Stromal cell of bone marrow (primary cell): Measurements from ENCODE around the gene UGT1A6.
"Not testable (repeated sequence)": the region's sequence is repeated elsewhere in the genome, so short reads cannot be mapped to it uniquely, and the experiment has no call there.

Source experiments
- DNase-seq: peaks from one replicate; pipeline ENCODE4 v3.0.0-alpha.2; 2012; ENCODE audit warnings: low read depth

Gene UGT1A6

DNA sequence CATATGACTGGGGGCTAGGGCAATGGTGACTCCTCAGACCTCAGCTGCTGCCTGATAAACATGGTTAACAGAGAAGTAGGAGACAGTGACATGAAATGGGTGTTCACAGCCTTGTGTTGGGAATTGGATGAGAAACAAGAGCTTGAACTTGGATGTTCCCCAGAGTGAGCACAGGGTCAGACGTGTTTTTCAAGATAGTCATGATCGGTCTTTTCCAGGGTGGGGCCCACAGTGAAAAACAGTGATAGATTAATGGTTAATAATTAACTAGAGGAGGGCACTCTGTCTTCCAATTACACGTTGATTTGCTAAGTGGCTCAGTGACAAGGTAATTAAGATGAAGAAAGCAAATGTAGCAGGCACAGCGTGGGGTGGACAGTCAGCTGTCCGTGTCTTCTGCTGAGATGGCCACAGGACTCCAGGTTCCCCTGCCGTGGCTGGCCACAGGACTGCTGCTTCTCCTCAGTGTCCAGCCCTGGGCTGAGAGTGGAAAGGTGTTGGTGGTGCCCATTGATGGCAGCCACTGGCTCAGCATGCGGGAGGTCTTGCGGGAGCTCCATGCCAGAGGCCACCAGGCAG is 36.1 kb downstream of the UGT1A6 start, which contains the start of gene UGT1A3:
TSS of gene UGT1A3 (plus strand) at position 320 of the 579 bp plus-strand sequence. CDS start at position 405, 85 bp downstream.
- DNase-seq, result no peak

DNA sequence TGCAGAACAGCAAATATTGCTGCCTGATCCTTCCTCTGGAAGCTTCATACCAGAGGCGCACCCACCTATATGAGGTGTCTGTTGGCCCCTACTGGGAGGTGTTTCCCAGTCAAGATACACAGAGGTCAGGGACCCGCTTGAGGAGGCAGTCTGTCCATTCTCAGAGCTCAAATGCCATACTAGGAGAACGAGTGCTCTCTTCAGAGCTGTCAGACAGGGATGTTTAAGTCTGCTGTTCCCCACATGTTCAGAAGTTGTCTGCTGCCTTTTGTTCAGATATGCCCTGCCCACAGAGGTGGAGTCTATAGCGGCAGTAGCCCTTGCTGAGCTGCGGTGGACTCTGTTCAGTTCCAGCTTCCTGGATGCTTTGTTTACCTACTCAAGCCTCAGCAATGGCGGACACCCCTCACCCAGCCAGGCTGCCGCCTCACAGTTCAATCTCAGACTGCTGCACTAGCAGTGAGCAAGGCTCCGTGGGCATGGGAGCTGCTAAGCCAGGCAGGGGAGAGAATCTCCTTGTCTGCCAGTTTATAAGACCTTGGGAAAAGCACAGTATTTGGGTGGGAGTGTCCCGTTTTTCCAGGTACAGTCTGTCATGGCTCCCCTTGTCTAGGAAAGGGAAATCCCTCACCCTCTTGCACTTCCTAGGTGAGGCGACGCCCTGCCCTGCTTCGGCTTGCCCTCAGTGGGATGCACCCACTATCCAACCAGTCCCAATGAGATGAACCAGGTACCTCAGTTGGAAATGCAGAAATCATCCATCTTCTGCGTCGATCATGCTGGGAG is 44.4 kb downstream of the UGT1A6 start:
- DNase-seq, result not testable (repeated sequence)

DNA sequence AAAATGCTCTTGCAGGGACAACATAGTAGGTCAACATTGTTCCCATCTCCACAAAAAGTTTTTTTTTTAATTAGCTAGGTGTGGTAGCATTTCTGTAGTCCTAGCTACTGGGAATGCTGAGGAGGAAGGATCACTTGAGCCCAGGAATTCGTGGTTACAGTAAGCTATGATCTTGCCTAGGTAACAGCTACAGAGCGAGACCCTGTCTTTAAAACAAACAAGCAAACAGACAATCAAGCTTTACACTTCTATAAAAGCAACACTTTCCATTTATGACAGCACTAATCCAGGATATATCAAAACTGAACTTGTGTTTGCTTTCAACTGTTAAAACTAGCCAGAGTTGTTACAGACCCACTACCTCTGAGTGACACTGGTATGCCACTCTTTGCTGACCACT is 48.2 kb downstream of the UGT1A6 start:
- no peak for DNase-seq

DNA sequence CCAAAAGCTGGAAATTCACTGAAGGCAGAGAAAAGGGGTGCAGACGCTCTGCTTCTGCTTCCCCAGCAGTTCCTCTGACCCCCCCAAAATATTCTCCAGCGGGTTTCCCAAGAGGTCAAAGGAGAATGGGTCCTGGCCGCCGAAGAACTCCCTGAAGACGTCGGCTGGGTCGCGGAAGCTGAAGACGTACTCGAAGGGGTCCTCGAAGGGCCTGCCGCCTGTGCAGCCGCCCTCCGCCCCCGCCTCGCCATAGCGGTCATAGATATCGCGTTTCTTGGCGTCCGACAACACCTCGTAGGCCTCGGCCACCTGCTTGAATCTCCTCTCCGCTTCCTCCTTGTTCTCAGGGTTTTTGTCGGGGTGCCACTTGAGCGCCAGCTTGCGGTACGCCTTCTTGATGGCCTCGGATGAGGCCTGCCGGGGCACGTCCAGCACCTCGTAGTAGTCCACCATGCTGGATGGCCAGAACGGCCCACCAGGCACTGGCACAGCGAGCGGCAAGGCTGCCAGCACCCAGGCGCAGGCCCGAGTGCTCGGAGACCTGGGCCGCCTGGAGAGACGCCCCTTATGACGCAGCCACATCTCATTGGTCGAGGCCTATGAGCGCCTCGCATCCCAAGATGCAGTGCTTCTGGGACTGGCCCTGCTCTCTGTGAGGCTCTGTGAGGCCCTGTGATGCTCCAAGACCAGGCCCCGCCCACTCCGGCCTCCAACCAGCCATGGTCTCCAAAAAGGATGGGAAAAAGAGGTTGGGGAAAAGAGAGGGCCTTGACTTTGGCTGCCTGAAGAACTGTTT is 51.0 kb downstream of the UGT1A6 start:
- DNase-seq, result no peak

DNA sequence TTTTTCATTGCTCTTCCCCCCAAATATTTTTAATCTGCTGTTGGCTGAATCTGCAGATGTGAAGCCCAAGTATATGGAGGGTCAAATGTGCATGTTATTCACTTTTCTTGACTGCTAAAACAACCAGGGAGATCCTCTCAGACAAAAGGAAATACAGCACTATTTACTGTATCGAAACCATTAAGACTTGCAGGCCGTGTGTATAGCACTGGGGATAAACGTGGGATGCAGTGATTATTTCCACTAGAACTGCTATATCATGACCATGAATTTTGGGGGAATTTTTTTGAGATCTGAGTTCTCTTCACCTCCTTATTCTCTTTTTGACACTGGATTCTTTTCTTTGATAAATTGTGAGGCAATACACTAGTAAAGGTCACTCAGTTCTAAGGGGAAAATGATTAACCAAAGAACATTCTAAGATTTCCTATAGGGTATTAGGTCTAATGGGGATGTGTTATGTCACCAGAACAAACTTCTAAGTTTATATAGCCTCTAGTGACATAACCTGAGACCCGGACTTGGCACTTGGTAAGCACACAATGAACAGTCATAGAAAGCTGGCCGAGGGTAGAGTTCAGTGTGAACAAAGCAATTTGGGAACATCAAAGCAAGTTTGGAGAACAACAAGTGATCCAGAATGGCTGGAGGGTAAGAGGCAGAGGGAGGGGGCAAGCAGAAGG is 52.5 kb downstream of the UGT1A6 start:
- no peak for DNase-seq

DNA sequence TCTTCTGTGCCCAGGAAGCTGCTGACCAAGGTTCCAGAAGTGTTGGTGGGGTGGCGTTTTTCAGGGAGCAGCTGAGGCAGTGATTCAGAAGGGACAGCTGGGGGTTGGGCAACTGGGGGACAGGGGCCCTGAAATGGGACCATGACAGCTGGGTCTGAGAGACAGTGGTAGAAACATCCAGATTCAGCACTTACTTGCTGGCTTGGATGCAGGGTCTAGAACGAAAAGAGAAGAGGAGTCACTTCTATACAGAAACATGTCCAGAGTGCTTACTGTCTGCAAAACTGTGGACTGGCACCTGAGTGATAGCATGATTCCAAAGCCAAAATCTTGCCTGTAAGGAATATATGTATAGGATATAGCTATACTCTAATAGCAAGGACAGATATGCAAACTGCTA is 53.1 kb downstream of the UGT1A6 start:
- DNase-seq, result not testable (repeated sequence)

DNA sequence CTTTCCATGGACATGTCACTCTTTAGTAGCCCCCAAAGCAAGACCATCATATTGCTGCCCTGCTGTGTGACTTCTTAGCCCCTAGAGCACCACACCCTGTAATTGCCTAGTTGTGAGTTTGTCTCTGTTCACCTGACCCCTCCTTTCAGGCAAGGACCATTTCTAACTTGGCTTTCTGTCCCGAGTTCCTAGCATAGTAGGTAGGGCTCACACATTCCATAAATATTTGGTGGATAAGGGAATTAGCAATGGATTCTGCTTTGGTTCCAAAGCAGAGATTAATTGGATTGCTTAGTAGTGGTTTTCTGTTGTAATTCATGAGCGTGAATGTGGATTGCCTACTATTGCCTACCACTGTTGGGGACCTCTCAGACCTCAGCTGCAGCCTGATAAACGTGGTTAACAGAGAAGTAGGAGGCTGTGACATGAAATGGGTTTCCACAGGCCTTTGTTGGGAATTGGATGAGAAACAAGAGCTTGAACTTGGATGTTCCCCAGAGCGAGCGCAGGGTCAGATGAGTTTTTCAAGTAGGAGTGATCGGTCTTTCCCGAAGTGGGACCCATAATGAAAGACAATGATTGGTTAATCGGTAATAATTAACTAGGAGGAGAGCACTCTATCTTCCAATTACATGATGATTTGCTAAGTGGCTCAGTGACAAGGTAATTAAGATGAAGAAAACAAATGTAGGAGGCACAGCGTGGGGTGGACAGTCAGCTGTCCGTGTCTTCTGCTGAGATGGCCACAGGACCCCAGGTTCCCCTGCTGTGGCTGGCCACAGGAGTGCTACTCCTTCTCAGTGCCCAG is 54.0 kb downstream of the UGT1A6 start:
- DNase-seq, result no peak

DNA sequence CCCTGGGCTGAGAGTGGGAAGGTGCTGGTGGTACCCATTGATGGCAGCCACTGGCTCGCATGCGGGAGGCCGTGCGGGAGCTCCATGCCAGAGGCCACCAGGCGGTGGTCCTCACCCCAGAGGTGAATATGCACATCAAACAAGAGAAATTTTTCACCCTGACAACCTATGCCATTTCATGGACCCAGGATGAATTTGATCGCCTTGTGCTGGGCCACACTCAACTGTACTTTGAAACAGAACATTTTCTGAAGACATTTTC is 54.5 kb downstream of the UGT1A6 start:
- DNase-seq, result no peak

DNA sequence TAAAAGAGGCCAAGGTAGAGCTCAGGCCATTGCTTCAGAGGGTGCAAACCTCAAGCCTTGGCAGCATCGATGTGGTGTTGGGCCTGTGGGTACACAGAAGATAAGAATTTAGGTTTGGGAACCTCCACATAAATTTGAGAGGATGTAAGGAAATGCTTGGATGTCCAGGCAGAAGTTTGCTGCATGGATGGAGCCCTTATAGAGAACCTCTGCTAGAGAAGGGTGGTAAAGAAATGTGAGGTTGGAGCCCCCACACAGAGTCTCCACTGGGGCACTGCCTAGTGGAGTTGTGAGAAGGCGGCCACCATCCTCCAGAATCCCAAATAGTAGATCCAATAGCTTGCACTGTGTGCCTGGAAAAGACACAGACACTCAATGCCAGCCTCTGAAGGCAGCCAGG is 58.0 kb downstream of the UGT1A6 start:
- DNase-seq, result not testable (repeated sequence)

DNA sequence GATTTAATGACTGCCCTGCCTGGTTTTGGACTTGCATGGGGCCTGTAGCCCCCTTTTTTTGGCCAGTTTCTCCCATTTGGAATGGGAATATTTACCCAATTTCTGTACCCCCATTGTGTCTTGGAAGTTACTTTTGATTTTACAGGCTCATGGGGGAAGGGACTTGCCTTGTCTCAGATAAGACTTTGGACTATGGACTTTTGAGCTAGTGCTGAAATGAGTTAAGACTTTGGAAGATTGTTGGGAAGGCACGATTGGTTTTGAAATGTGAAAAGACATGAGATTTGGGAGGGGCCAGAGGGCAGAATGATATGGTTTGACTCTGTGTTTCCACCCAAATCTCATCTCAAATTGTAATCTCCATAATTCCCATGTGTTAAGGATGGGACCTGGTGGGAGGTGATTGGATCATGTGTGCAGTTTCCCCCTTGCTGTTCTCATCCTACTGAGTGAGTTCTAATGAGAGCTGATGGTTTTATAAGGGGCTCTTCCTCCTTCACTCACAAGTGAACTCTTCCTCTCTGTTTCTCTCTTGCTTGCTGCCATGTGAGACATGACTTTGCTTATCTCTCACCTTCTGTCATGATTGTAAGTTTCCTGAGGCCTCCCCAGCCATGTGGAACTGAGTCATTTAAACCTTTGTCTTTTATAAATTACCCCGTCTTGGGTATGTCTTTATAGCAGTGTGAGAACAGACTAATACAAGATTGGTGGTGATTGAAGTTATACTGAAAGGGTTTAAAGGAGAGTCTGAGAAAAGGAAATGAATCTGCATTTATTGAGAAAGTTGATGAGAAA is 58.7 kb downstream of the UGT1A6 start:
- not testable (repeated sequence) for DNase-seq

DNA sequence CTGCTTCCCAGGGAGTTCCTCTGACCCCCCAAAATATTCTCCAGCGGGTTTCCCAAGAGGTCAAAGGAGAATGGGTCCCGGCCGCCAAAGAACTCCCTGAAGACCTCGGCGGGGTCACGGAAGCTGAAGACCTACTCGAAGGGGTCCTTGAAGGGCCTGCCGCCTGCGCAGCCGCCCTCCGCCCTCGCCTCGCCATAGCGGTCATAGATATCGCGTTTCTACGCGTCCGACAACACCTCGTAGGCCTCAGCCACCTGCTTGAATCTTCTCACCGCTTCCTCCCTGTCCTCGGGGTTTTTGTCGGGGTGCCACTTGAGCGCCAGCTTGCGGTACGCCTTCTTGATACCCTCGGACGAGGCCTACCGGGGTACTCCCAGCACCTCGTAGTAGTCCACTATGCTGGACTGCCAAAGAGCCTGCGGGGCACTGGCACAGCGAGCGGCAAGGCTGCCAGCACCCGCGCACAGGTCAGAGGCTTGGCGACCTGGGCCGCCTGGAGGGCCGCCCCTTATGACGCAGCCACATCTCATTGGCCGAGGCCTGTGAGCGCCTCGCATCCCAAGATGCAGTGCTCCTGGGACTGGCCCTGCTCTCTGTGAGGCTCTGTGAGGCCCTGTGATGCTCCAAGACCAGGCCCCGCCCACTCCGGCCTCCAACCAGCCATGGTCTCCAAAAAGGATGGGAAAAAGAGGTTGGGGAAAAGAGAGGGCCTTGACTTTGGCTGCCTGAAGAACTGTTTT is 62.4 kb downstream of the UGT1A6 start:
- no peak for DNase-seq

DNA sequence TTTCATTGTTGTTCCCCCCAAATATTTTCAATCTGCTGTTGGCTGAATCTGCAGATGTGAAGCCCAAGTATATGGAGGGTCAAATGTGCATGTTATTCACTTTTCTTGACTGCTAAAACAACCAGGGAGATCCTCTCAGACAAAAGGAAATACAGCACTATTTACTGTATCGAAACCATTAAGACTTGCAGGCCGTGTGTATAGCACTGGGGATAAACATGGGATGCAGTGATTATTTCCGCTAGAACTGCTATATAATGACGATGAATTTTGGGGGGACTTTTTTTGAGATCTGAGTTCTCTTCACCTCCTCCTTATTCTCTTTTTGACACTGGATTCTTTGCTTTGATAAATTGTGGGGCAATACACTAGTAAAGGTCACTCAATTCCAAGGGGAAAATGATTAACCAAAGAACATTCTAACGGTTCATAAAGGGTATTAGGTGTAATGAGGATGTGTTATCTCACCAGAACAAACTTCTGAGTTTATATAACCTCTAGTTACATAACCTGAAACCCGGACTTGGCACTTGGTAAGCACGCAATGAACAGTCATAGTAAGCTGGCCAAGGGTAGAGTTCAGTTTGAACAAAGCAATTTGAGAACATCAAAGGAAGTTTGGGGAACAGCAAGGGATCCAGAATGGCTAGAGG is 63.9 kb downstream of the UGT1A6 start:
- no peak for DNase-seq

DNA sequence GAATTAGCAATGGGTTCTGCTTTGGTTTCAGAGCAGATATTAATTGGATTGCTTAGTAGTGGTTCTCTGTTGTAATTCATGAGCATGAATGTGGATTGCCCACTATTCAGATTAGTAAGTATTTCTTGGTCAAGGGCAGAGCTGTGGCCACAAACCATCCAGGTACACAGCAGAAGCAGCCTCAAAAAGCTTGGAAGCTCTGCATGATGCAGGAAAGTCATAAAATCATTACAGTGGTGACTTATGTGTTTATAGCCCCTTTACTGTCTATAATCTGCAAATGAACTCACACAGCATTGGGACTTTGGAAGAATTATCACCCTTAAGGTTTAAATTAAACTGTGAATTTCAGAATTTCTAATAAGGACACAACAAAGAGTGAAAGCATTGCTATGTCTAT is 65.5 kb downstream of the UGT1A6 start:
- DNase-seq, result no peak

DNA sequence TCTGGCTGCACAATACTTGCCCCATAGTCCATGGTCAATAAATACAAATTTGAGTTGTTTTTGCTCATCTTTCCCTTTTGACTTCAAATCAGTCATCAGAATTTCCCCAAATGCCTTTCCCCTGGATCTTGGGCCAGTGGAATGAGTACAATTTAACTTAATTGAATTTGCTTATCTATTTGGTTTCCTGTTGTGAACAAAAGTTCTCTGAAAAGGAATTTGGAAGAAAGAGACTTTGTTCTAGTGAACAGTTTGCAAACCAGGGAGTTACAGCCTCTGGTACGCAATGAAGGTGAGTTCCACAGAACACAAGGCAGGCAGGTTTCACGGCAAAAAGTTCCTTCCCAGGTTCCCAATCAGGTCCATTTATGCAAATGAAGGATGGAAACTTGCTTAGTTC is 66.2 kb downstream of the UGT1A6 start:
- no peak for DNase-seq

DNA sequence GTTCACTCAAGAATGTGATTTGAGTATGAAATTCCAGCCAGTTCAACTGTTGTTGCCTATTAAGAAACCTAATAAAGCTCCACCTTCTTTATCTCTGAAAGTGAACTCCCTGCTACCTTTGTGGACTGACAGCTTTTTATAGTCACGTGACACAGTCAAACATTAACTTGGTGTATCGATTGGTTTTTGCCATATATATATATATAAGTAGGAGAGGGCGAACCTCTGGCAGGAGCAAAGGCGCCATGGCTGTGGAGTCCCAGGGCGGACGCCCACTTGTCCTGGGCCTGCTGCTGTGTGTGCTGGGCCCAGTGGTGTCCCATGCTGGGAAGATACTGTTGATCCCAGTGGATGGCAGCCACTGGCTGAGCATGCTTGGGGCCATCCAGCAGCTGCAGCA is 67.4 kb downstream of the UGT1A6 start, which contains the start of gene UGT1A1:
TSS of gene UGT1A1 (plus strand) at position 228 of the 400 bp plus-strand sequence. CDS start at position 246, 18 bp downstream.
- DNase-seq, result no peak

DNA sequence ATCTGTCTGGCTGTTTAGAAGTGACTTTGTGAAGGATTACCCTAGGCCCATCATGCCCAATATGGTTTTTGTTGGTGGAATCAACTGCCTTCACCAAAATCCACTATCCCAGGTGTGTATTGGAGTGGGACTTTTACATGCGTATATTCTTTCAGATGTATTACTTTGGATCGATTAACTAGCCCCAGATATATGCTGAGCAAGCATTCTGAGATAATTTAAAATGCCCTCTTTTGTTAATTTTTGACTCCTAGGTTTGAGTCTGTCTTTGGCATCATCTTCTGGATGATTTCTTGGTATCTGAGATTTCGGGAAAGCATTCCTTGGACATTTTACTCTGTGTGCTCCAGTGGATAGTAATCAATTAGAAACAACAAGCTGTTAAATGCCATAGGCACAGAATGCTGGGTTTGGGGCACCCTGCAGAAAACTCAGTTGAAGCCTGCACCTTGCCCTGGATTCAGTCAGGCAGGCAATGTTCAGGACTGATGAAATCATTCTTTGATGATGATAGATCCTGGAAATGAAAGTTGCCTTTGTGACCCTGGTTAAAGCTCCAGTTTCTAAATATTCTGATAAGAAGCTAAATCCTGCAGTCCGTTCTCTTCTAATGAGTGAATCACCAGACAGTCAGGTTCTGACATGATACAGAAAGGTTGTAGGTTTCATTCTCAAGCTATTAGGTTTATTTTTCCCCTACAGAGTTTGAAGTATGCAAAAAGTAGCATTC is 68.5 kb downstream of the UGT1A6 start:
- no peak for DNase-seq

DNA sequence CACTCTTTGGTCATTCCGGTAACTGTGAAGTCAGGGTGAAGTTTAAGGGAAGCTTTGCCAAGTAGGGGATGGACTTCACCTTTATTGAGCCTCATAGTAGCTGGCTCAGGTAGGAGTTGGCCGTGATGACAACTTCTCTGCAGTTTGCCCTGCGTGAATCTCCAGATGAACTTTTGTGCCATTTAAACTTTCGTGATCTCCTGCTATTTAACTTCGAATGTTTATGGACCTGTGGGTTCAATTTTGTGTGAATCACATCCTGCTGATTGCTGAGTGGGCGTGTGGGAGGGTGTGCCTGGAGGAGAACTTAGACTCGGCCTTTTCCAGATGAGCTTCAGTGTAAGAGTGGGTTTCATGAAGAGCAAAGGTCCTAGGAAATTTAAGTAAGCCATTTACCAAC is 71.6 kb downstream of the UGT1A6 start:
- DNase-seq, result peak; percentile 36

DNA sequence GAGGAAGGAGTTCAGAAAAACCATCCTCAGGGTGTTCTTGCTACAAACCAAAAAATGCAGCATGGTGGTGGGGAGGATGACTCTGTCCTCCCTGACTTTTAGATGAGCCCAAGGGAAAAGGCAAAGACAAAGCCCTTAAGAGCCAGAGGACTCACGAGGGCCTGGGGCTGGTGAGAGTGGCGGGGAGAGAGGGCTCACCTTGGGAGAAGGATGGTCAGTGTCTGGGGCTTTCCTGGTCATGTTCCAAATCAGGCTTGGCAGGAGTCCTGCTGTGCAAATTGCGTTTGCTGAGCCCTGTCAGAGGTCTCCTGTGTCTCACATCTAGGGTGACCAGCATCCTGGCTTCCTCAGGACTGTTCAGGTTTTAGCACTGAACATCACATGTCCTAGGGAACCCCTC is 72.1 kb downstream of the UGT1A6 start:
- no peak for DNase-seq

DNA sequence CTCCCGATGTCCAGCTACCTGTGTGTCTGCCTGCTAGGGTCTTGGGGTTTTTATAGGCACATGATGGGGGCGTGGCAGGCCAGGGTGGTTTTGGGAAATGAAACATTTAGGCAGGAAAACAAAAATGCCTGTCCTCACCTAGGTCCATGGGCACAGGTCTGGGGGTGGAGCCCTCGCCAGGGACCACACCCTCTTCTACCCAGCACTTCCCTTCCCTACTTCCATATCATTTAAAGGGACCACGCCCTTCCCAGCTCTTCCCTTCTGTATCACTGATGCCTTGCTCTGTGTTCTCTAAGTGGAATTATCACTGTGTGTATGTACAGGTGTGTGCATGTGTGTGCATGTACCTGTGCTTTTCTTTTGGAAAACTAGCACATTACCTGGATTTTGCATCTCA is 73.7 kb downstream of the UGT1A6 start:
- no peak for DNase-seq
